ENCODE measurements around the gene DDX46. TPM values are rescaled to one million over a fixed set of nuclear protein-coding genes. Genes with fewer than 3 reads are reported as not detected.

The DDX46 gene
- total RNA-seq, 2 experiments from 2014 or later, result 47.1 to 78.8 TPM

DNA sequence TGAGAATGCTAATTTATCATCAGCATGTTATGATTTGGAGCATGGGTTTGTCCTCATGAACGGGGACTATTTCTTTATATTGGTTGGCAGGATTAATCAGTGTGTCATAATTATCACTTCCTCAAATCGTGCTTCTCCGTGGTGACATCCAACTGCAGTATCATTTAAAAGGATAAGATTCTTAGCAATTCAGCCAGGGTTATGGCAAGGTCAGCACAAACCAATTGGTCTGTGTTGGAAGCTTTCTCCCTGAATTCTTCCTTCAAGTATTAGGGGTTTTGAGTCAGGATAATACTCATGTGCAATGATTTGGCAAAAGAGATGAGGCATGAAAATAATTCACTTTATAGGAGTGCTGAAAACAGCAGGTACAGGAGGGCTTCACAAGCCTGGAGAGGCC, 25.8 kb upstream of the DDX46 start:
- Histone ChIP-seq H3K4me1 (ENCODE audit: insufficient read depth, low read length, poor library complexity, severe bottlenecking) (peaks cover 36% of the 10 kb centered on the region), H3K9me2 (ENCODE audit: insufficient read depth, low read length) (no peaks in the 10 kb centered on the region), H3K4me2 (ENCODE audit: low read length) (no peak overlapping the region), H3K79me2 (ENCODE audit: insufficient read depth, low read depth, low read length) (no peaks in the 10 kb centered on the region), H3K4me3 (ENCODE audit: low read depth, low read length, poor library complexity, severe bottlenecking) (no peak overlapping the region), H2AFZ (ENCODE audit: low read length) (no peak overlapping the region), H4K20me1 (ENCODE audit: insufficient read depth, low read length) (no peaks in the 10 kb centered on the region), H3K9me3 (ENCODE audit: low read length) (no peaks in the 10 kb centered on the region), H3K36me3 (ENCODE audit: insufficient read depth, low read length) (no peaks in the 10 kb centered on the region), H3K27ac (ENCODE audit: low read depth, low read length, poor library complexity, severe bottlenecking) (no peak overlapping the region)
- TF ChIP-seq, protein P1, sequence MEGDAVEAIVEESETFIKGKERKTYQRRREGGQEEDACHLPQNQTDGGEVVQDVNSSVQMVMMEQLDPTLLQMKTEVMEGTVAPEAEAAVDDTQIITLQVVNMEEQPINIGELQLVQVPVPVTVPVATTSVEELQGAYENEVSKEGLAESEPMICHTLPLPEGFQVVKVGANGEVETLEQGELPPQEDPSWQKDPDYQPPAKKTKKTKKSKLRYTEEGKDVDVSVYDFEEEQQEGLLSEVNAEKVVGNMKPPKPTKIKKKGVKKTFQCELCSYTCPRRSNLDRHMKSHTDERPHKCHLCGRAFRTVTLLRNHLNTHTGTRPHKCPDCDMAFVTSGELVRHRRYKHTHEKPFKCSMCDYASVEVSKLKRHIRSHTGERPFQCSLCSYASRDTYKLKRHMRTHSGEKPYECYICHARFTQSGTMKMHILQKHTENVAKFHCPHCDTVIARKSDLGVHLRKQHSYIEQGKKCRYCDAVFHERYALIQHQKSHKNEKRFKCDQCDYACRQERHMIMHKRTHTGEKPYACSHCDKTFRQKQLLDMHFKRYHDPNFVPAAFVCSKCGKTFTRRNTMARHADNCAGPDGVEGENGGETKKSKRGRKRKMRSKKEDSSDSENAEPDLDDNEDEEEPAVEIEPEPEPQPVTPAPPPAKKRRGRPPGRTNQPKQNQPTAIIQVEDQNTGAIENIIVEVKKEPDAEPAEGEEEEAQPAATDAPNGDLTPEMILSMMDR (conservative IDR thresholded peaks at IDR 0.05; ENCODE audit: low read length), result no peak
- no peak for TF ChIP-seq EZH2phosphoT487 (IDR thresholded peaks at IDR 0.05; ENCODE audit: borderline replicate concordance, low read depth, low read length)
- DNase-seq (ENCODE audit: low spot score), result no peak
- CTCF ChIA-PET (ENCODE audit: unreplicated experiment), result no interaction called here
- intact Hi-C loops (cut with micrococcal nuclease; ENCODE audit: unreplicated experiment), result loop anchor here (10.0 kb wide), 1 partner anchor 462 kb away; no protein-coding TSS in a partner anchor
- POLR2A ChIA-PET, result interaction anchor here (0.6 kb wide), 1 partner anchor 71 kb away, joined by 5 read pairs; no protein-coding TSS in a partner anchor
- BruUV-seq (replicated peaks), result no TSS peak

DNA sequence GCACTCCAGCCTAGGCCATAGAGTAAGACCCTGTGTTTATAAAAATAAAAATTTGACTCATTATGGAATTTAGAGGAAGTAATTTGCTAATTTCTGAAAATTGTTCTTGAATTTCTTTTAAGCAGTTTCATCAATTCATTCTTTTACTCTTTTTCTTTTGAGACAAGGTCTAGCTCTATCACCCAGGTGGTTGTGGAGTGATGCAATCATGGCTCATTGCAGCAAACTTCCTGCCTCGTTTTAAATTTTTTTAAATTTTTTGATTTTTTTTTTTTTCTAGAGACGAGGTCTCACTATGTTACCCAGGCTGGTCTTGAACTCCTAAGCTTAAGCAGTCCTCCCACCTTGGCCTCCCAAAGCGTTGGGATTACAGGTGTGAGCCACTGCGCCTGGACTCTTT, 23.3 kb upstream of the DDX46 start:
- intact Hi-C loops (cut with micrococcal nuclease; ENCODE audit: unreplicated experiment), result loop anchor here (5.0 to 10.0 kb wide), 4 partner anchors 323 to 508 kb away; partner anchors contain the start of genes CDKN2AIPNL, PPP2CA and UBE2B
- Histone ChIP-seq H3K79me2 (ENCODE audit: insufficient read depth, low read depth, low read length) (peaks cover 17% of the 10 kb centered on the region), H3K36me3 (ENCODE audit: insufficient read depth, low read length) (no peaks in the 10 kb centered on the region), H3K9me2 (ENCODE audit: insufficient read depth, low read length) (no peaks in the 10 kb centered on the region), H2AFZ (ENCODE audit: low read length) (peak overlapping the region; percentile 44), H3K4me2 (ENCODE audit: low read length) (no peak overlapping the region), H3K9me3 (ENCODE audit: low read length) (no peaks in the 10 kb centered on the region), H3K4me1 (ENCODE audit: insufficient read depth, low read length, poor library complexity, severe bottlenecking) (peaks cover 46% of the 10 kb centered on the region), H3K27ac (ENCODE audit: low read depth, low read length, poor library complexity, severe bottlenecking) (peak overlapping the region; percentile 43), H3K4me3 (ENCODE audit: low read depth, low read length, poor library complexity, severe bottlenecking) (no peak overlapping the region), H4K20me1 (ENCODE audit: insufficient read depth, low read length) (no peaks in the 10 kb centered on the region)
- BruUV-seq (replicated peaks), result no TSS peak
- POLR2A ChIA-PET, result interaction anchor here (0.7 to 2.6 kb wide), 9 partner anchors 10 to 1403 kb away, joined by 3 to 11 read pairs (median 4); partner anchors contain the start of genes C5orf24 and PCBD2
- CTCF ChIA-PET (ENCODE audit: unreplicated experiment), result no interaction called here
- TF ChIP-seq EZH2phosphoT487 (IDR thresholded peaks at IDR 0.05; ENCODE audit: borderline replicate concordance, low read depth, low read length), result no peak
- TF ChIP-seq, protein P1 (conservative IDR thresholded peaks at IDR 0.05; ENCODE audit: low read length), result no peak
- peak; percentile 59 for DNase-seq (ENCODE audit: low spot score)

DNA sequence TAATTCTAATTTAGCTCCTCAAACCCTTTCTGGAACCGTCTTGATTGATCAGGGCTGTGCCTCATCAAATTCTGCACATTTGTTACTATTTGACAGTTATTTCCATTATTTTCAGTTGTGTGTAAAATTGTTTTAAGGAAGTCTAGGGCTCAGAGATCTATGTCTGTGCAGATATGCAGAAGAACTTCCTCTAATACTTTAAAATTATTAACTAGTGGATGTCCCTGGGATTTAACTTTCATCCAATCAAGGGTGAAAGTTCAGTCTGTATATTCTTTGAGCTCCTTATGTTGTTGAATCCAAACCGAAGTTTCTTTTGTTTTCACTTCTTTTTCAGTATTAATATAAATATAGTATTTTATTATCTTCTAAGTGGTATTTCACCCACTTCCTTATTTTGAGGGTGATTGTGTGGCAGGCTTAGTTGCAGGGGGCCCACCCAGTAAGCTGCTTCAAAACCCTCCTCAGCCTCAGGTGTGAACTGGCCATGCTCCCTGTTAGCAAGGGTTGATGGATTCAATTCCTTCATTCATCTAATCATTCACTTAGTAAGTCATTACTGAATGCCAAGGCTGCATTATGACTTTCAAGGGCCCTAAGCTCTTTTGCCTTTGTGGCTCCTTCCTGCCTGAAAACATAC, 22.3 kb upstream of the DDX46 start:
- peaks cover 28% of the 10 kb centered on the region for H3K79me2 ChIP-seq (ENCODE audit: insufficient read depth, low read depth, low read length)
- H3K9me3 ChIP-seq (ENCODE audit: low read length), result no peaks in the 10 kb centered on the region
- peak overlapping the region; percentile 44 for H2AFZ ChIP-seq (ENCODE audit: low read length)
- TF ChIP-seq EZH2phosphoT487 (IDR thresholded peaks at IDR 0.05; ENCODE audit: borderline replicate concordance, low read depth, low read length), result no peak
- TF ChIP-seq, protein P1 (conservative IDR thresholded peaks at IDR 0.05; ENCODE audit: low read length), result no peak
- H3K27ac ChIP-seq (ENCODE audit: low read depth, low read length, poor library complexity, severe bottlenecking), result peak overlapping the region; percentile 43
- no peaks in the 10 kb centered on the region for H4K20me1 ChIP-seq (ENCODE audit: insufficient read depth, low read length)
- peak; percentile 34 for DNase-seq (ENCODE audit: low spot score)
- H3K4me1 ChIP-seq (ENCODE audit: insufficient read depth, low read length, poor library complexity, severe bottlenecking), result peaks cover 45% of the 10 kb centered on the region
- ChIA-PET POLR2A (interaction anchor here (0.6 to 2.6 kb wide), 14 partner anchors 11 to 470 kb away, joined by 3 to 11 read pairs (median 4); partner anchors contain the start of genes C5orf24 and PCBD2), CTCF (ENCODE audit: unreplicated experiment) (interaction anchor here (1.1 kb wide), 1 partner anchor 325 kb away, joined by 3 read pairs; the partner anchor contains the start of gene CDKN2AIPNL)
- no TSS peak for BruUV-seq (replicated peaks)
- H3K4me3 ChIP-seq (ENCODE audit: low read depth, low read length, poor library complexity, severe bottlenecking), result no peak overlapping the region
- intact Hi-C loops (cut with micrococcal nuclease; ENCODE audit: unreplicated experiment), result loop anchor here (5.0 to 10.0 kb wide), 4 partner anchors 324 to 509 kb away; partner anchors contain the start of genes CDKN2AIPNL, PPP2CA and UBE2B
- H3K36me3 ChIP-seq (ENCODE audit: insufficient read depth, low read length), result peaks cover 6% of the 10 kb centered on the region
- no peaks in the 10 kb centered on the region for H3K9me2 ChIP-seq (ENCODE audit: insufficient read depth, low read length)
- H3K4me2 ChIP-seq (ENCODE audit: low read length), result peak overlapping the region; percentile 16; the same call in 1 of the 2 replicates
